Right lobe of liver (tissue), 6 donors: ENCODE measurements around the gene ABCC12. TPM values are rescaled to one million over a fixed set of nuclear protein-coding genes. Genes with fewer than 3 reads are reported as not detected.

ENCODE experiments used
- ATAC-seq, 4 donors: fragments of 200-7000 bp; cut with Tn5 transposase; one replicate each; pipeline ENCODE4 v1.9.1; 2020; ENCODE audit warnings: mild to moderate bottlenecking in 4 of 4, moderate library complexity in 4 of 4
- DNase-seq, 3 donors: peaks; one replicate each; pipeline ENCODE4 v3.0.0-alpha.2; 2020
- H3K27ac ChIP-seq, 3 donors: fragments of 200-600 bp; one replicate each; pipeline ENCODE4 v1.8.0; 2022
- H3K27me3 ChIP-seq, 2 donors: fragments of 200-600 bp; one replicate each; pipeline ENCODE4 v1.8.0; 2022
- H3K36me3 ChIP-seq, 4 donors: fragments of 200-600 bp; sonication (generic) in 1 of 4; one replicate each; pipeline versions ENCODE4 v1.5.1 to v1.8.0; 2017 to 2022; ENCODE audit warnings: control low read depth in 1 of 4
- H3K4me1 ChIP-seq, 4 donors: fragments of 200-600 bp; sonication (generic) in 1 of 4; one replicate each; pipeline versions ENCODE4 v1.5.1 to v1.8.0; 2017 to 2022; ENCODE audit warnings: control low read depth in 1 of 4
- H3K4me3 ChIP-seq, 3 donors: fragments of 200-600 bp; one replicate each; pipeline ENCODE4 v1.8.0; 2022
- H3K9me3 ChIP-seq, 4 donors: fragments of 200-600 bp; sonication (generic) in 1 of 4; one replicate each; pipeline versions ENCODE4 v1.5.1 to v1.8.0; 2017 to 2022; ENCODE audit warnings: control low read depth in 1 of 4
- CTCF ChIP-seq, 4 donors: fragments of 200-600 bp in 3 of 4; fragments of 450-650 bp in 1 of 4; IDR thresholded peaks; one replicate each; pipeline versions ENCODE4 v1.5.1 to v1.8.0; 2016 to 2022; ENCODE audit warnings: antibody characterized with exemption in 4 of 4, mild to moderate bottlenecking in 2 of 4
- POLR2A ChIP-seq: fragments of 450-650 bp; IDR thresholded peaks from one replicate; pipeline ENCODE4 v1.6.1; 2017; ENCODE audit warnings: antibody characterized with exemption, mild to moderate bottlenecking
- WGBS: methylation state at CpG from one replicate; pipeline ENCODE4 v1.1.6; 2018; ENCODE audit warnings: low coverage, low lambda C conversion rate; ENCODE audit not compliant: insufficient coverage; ENCODE audit errors: missing lambda C conversion rate; 5-methylcytosine and 5-hydroxymethylcytosine counted together
- intact Hi-C, 2 donors: fragments of 100-400 bp; cut with DNase I; formaldehyde crosslinking; loops; one replicate each; pipeline versions ENCODE4 v1.11.2 to v1.14.1; 2022
- total RNA-seq, 6 experiments: library from RNA; depleted of rRNA in 2 of 6; stranded (reverse); fragments of >200 nt in 2 of 6; fragmentation: NEBNext Ultra II Directional in 3 of 6; extraction: Animal tissue kit (Norgen Biotek cat#: 25700) in 3 of 6; gene quantifications; one replicate each; pipeline versions ENCODE4 v1.1.0 to v1.2.4, GENCODE V29; 2016 to 2023
- donor health status: DM: no; HTN: yes; CAD: no.
- donor health status: DM: no; HTN: no; CAD: no.
- donor health status: DM: no; HTN: no; CAD: no.
- donor health status: DM: no; HTN: yes; CAD: no.
- donor health status: DM: no; HTN: yes; CAD: no.

Gene ABCC12
- total RNA-seq, 6 experiments from 2014 or later: 0.07 TPM; not detected in 5

GRCh38 chr16:48129926-48130325 lies 25.9 kb downstream of the ABCC12 start:
- ATAC-seq: no peak
- Histone ChIP-seq H3K27me3 (no peaks in the 10 kb centered on the region), H3K9me3 (no peaks in the 10 kb centered on the region), H3K36me3 (no peaks in the 10 kb centered on the region), H3K27ac (no peak overlapping the region), H3K4me1 (no peaks in the 10 kb centered on the region), H3K4me3 (no peak overlapping the region)
- no peak for DNase-seq
- WGBS: 44% methylated on average over 3 of the region's 3 CpGs
- intact Hi-C loops: no loop called here
- TF ChIP-seq CTCF (IDR thresholded peaks at IDR 0.05) (no peak), POLR2A (no peak)

- intact Hi-C loops: no loop called here
- Histone ChIP-seq H3K4me1 (no peaks in the 10 kb centered on the region), H3K9me3 (no peaks in the 10 kb centered on the region), H3K4me3 (no peak overlapping the region), H3K27ac (no peak overlapping the region), H3K27me3 (no peaks in the 10 kb centered on the region), H3K36me3 (no peaks in the 10 kb centered on the region)
- ATAC-seq (no peak), DNase-seq (no peak)
- 80% methylated on average over 1 of the region's 2 CpGs for WGBS
- TF ChIP-seq CTCF (IDR thresholded peaks at IDR 0.05) (no peak), POLR2A (no peak)
Observed at GRCh38 chr16:48128769-48129168, 27.0 kb downstream of the ABCC12 start.

GRCh38 chr16:48126801-48127644 lies 28.8 kb downstream of the ABCC12 start:
- no peak for DNase-seq

GRCh38 chr16:48125888-48126287 lies 29.9 kb downstream of the ABCC12 start:
- TF ChIP-seq POLR2A: no peak
- no peak for ATAC-seq
- DNase-seq: no peak
- no peak overlapping the region for H3K4me3 ChIP-seq
- H3K36me3 ChIP-seq: no peaks in the 10 kb centered on the region
- H3K9me3 ChIP-seq: no peaks in the 10 kb centered on the region
- WGBS: 92% methylated on average over 2 of the region's 5 CpGs
- H3K4me1 ChIP-seq: no peaks in the 10 kb centered on the region
- H3K27me3 ChIP-seq: no peaks in the 10 kb centered on the region
- intact Hi-C loops: no loop called here
- no peak overlapping the region for H3K27ac ChIP-seq

More at GRCh38 chr16:48126801-48127644, 28.8 kb downstream of the ABCC12 start:
- intact Hi-C loops: no loop called here
- no peak for ATAC-seq
- TF ChIP-seq CTCF (IDR thresholded peaks at IDR 0.05) (no peak), POLR2A (no peak)
- no peaks in the 10 kb centered on the region for H3K36me3 ChIP-seq
- H3K9me3 ChIP-seq: no peaks in the 10 kb centered on the region
- WGBS: 44% methylated on average over 9 of the region's 13 CpGs
- H3K27me3 ChIP-seq: no peaks in the 10 kb centered on the region
- no peak overlapping the region for H3K27ac ChIP-seq
- no peaks in the 10 kb centered on the region for H3K4me1 ChIP-seq
- H3K4me3 ChIP-seq: no peak overlapping the region

- H3K9me3 ChIP-seq: no peaks in the 10 kb centered on the region
- TF ChIP-seq CTCF (IDR thresholded peaks at IDR 0.05): no peak
- no peak for TF ChIP-seq POLR2A
- DNase-seq (no peak), ATAC-seq (no peak)
- H3K27ac ChIP-seq: no peak overlapping the region
- H3K4me3 ChIP-seq: no peak overlapping the region
- no peaks in the 10 kb centered on the region for H3K4me1 ChIP-seq
- H3K27me3 ChIP-seq: no peaks in the 10 kb centered on the region
- 100% methylated on average over 1 of the region's 2 CpGs for WGBS
- intact Hi-C loops: no loop called here
- no peaks in the 10 kb centered on the region for H3K36me3 ChIP-seq
Observed at GRCh38 chr16:48124266-48124665, 31.5 kb downstream of the ABCC12 start.
